Measurements from ENCODE around the gene TMEM72. TPM values are rescaled to one million over a fixed set of nuclear protein-coding genes. Genes with fewer than 3 reads are reported as not detected.
A peak's percentile ranks its signal among the peaks of the same experiment; 100 is the strongest.

The TMEM72 gene
- total RNA-seq, 6 experiments from 2014 or later = not detected

- Mint-ChIP-seq H3K36me3 (ENCODE audit: low read depth) (no peaks in the 10 kb centered on the region), H3K4me1 (ENCODE audit: low read depth) (peaks cover 8% of the 10 kb centered on the region), H3K9me3 (no peaks in the 10 kb centered on the region), H3K27ac (no peak overlapping the region), H3K27me3 (ENCODE audit: insufficient read depth) (peaks cover 20% of the 10 kb centered on the region), H3K4me3 (no peak overlapping the region)
- TF ChIP-seq CTCF (IDR thresholded peaks at IDR 0.05) = no peak
- DNase-seq = no peak
Measured at GRCh38 chr10:44907556-44907955, 3.6 kb upstream of the TMEM72 start.

- Mint-ChIP-seq H3K27me3 (ENCODE audit: insufficient read depth) (peaks cover 21% of the 10 kb centered on the region), H3K9me3 (no peaks in the 10 kb centered on the region), H3K4me3 (peak overlapping the region; percentile 41; the same call in 1 of the 2 replicates), H3K4me1 (ENCODE audit: low read depth) (peaks cover 8% of the 10 kb centered on the region), H3K27ac (no peak overlapping the region), H3K36me3 (ENCODE audit: low read depth) (no peaks in the 10 kb centered on the region)
- no peak for TF ChIP-seq CTCF (IDR thresholded peaks at IDR 0.05)
- peak; percentile 47 for DNase-seq
Measured at GRCh38 chr10:44908066-44908749, 2.9 kb upstream of the TMEM72 start.

GRCh38 chr10:44908936-44909630 lies 2.1 kb upstream of the TMEM72 start:
- Mint-ChIP-seq H3K9me3 (no peaks in the 10 kb centered on the region), H3K36me3 (ENCODE audit: low read depth) (no peaks in the 10 kb centered on the region), H3K4me1 (ENCODE audit: low read depth) (peaks cover 8% of the 10 kb centered on the region), H3K27me3 (ENCODE audit: insufficient read depth) (peaks cover 26% of the 10 kb centered on the region), H3K4me3 (no peak overlapping the region), H3K27ac (no peak overlapping the region)
- DNase-seq = no peak
- no peak for TF ChIP-seq CTCF (IDR thresholded peaks at IDR 0.05)

- H3K27me3 Mint-ChIP-seq (ENCODE audit: insufficient read depth) = peaks cover 28% of the 10 kb centered on the region
- H3K4me3 Mint-ChIP-seq = no peak overlapping the region
- H3K9me3 Mint-ChIP-seq = no peaks in the 10 kb centered on the region
- H3K4me1 Mint-ChIP-seq (ENCODE audit: low read depth) = peaks cover 8% of the 10 kb centered on the region
- no peak overlapping the region for H3K27ac Mint-ChIP-seq
- no peak for TF ChIP-seq CTCF (IDR thresholded peaks at IDR 0.05)
- no peak for DNase-seq
- no peaks in the 10 kb centered on the region for H3K36me3 Mint-ChIP-seq (ENCODE audit: low read depth)
Measured at GRCh38 chr10:44909910-44910309, 1.2 kb upstream of the TMEM72 start.

GRCh38 chr10:44910602-44911001 lies 535 bp upstream of the TMEM72 start:
- no peak overlapping the region for H3K4me3 Mint-ChIP-seq
- H3K9me3 Mint-ChIP-seq = no peaks in the 10 kb centered on the region
- H3K27me3 Mint-ChIP-seq (ENCODE audit: insufficient read depth) = peaks cover 32% of the 10 kb centered on the region
- peaks cover 8% of the 10 kb centered on the region for H3K4me1 Mint-ChIP-seq (ENCODE audit: low read depth)
- DNase-seq = no peak
- H3K36me3 Mint-ChIP-seq (ENCODE audit: low read depth) = no peaks in the 10 kb centered on the region
- no peak for TF ChIP-seq CTCF (IDR thresholded peaks at IDR 0.05)
- no peak overlapping the region for H3K27ac Mint-ChIP-seq
